GM12878 (cell line): Measurements from ENCODE around the gene PEX11A. TPM values are rescaled to one million over a fixed set of nuclear protein-coding genes. Genes with fewer than 3 reads are reported as not detected.

ENCODE experiments used
- ATAC-seq: fragments of 200-7000 bp; cut with Tn5 transposase; 3 replicates; pipeline ENCODE4 v1.9.1; 2020; ENCODE audit warnings: mild to moderate bottlenecking, moderate library complexity
- BruUV-seq: library from RNA; stranded (reverse); fragments of 400-500 nt; replicated peaks from 2 replicates; lab custom pipeline; 2021; lab: Mats Ljungman, UMichigan
- CTCF ChIA-PET: fragments of 300-600 bp; sonication (Branson Sonifier 250); formaldehyde crosslinking; extraction: SDS; loops from one replicate; lab custom pipeline; 2021; ENCODE audit warnings: inconsistent platforms; lab: Yijun Ruan, JAX
- POLR2A ChIA-PET: fragments of 350-600 bp; formaldehyde crosslinking; extraction: SDS; loops from one replicate; lab custom pipeline; 2021; ENCODE audit warnings: inconsistent platforms; lab: Charles Lee
- RAD21 ChIA-PET: fragments of 300-600 bp; sonication (Branson Sonifier 250); formaldehyde crosslinking; loops from one replicate; lab custom pipeline; 2023; ENCODE audit warnings: antibody characterized with exemption; ENCODE audit not compliant: unreplicated experiment; lab: Charles Lee
- SMC1A ChIA-PET: fragments of 300-600 bp; sonication (Branson Sonifier 250); formaldehyde crosslinking; loops from one replicate; lab custom pipeline; 2023; ENCODE audit not compliant: unreplicated experiment, uncharacterized antibody; lab: Charles Lee
- DNase-seq: peaks from one replicate; pipeline ENCODE4 v3.0.0-alpha.2; 2011; ENCODE audit warnings: low read depth, low spot score
- FAIRE-seq: peaks from 3 replicates; lab custom pipeline; 2011; peaks lifted over from hg19 to GRCh38; lab: Jason Lieb, UNC
- H2AFZ ChIP-seq: 2 replicates; pipeline ENCODE4 v1.6.0; 2011; ENCODE audit warnings: low read depth, low read length, control low read depth; ENCODE audit not compliant: control insufficient read depth
- H3K27ac ChIP-seq: 2 replicates; pipeline ENCODE4 v1.5.1; 2011; ENCODE audit warnings: control low read depth; ENCODE audit not compliant: control insufficient read depth, insufficient read depth
- H3K27me3 ChIP-seq, 2 experiments: replicated peaks in 1 of 2; 2 replicates each; pipeline versions ENCODE4 v1.6.0 to v1.6.1; 2011; ENCODE audit warnings: low read length in 1 of 2; ENCODE audit not compliant: control insufficient read depth in 2 of 2, insufficient read depth in 2 of 2
- H3K36me3 ChIP-seq, 2 experiments: 2 replicates each; pipeline ENCODE4 v1.5.1; 2011; ENCODE audit warnings: low read length in 1 of 2; ENCODE audit not compliant: control insufficient read depth in 2 of 2, insufficient read depth in 2 of 2
- H3K4me1 ChIP-seq: 2 replicates; pipeline ENCODE4 v1.6.1; 2011; ENCODE audit warnings: mild to moderate bottlenecking, low read length, moderate library complexity, mixed read lengths; ENCODE audit not compliant: control insufficient read depth, insufficient read depth
- H3K4me2 ChIP-seq: 2 replicates; pipeline ENCODE4 v1.6.0; 2011; ENCODE audit warnings: control low read depth; ENCODE audit not compliant: control insufficient read depth, insufficient read depth
- H3K4me3 ChIP-seq: fragments of 200-600 bp; sonication (generic); 2 replicates; pipeline ENCODE4 v1.5.1; 2016
- H3K79me2 ChIP-seq: 2 replicates; pipeline ENCODE4 v1.6.0; 2011; ENCODE audit warnings: low read length; ENCODE audit not compliant: control insufficient read depth, insufficient read depth
- H3K9ac ChIP-seq: 2 replicates; pipeline ENCODE4 v1.8.0; 2011; ENCODE audit warnings: low read length, control low read depth, mixed read lengths; ENCODE audit not compliant: control insufficient read depth, insufficient read depth
- H3K9me3 ChIP-seq: replicated peaks from 3 replicates; pipeline ENCODE4 v1.5.1; 2011; ENCODE audit warnings: mild to moderate bottlenecking, low read length; ENCODE audit not compliant: control insufficient read depth, insufficient read depth
- H4K20me1 ChIP-seq: 2 replicates; pipeline ENCODE4 v1.6.0; 2011; ENCODE audit not compliant: control insufficient read depth, insufficient read depth
- IKZF2 ChIP-seq, 2 experiments: fragments of 450-650 bp; IDR thresholded peaks; 2 replicates each; pipeline ENCODE4 v1.6.1; 2017; ENCODE audit warnings: mild to moderate bottlenecking in 2 of 2, moderate library complexity in 2 of 2
- KLF5 ChIP-seq: fragments of 450-650 bp; IDR thresholded peaks from 2 replicates; pipeline ENCODE4 v1.6.1; 2014; ENCODE audit warnings: mild to moderate bottlenecking; ENCODE audit not compliant: partially characterized antibody
- POU2F2 ChIP-seq: IDR thresholded peaks from 3 replicates; pipeline ENCODE4 v1.6.1; 2011; ENCODE audit warnings: low read depth, mild to moderate bottlenecking, low read length, borderline replicate concordance
- ZBED1 ChIP-seq: IDR thresholded peaks from 2 replicates; pipeline ENCODE4 v1.6.1; 2016; ENCODE audit warnings: borderline replicate concordance
- WGBS: methylation state at CpG from one replicate; pipeline ENCODE4 v1.1.6; 2016; ENCODE audit warnings: low lambda C conversion rate; ENCODE audit not compliant: insufficient replicate concordance, insufficient coverage; ENCODE audit errors: missing lambda C conversion rate; 5-methylcytosine and 5-hydroxymethylcytosine counted together
- in situ Hi-C: fragments of 300-500 bp; cut with MboI; formaldehyde crosslinking; loops from 9 replicates; pipeline ENCODE4 v1.14.3; 2018; ENCODE audit warnings: mixed read lengths
- intact Hi-C: fragments of 100-400 bp; cut with micrococcal nuclease; formaldehyde crosslinking; loops from one replicate; pipeline ENCODE4 v1.14.2; 2022; ENCODE audit not compliant: unreplicated experiment
- polyA plus RNA-seq, 11 experiments: library from polyadenylated mRNA; depleted of rRNA in 4 of 11; unstranded in 6 of 11; stranded (reverse) in 5 of 11; fragments of >200 nt; fragmentation: Nextera tagmentation in 4 of 11; fragmentation: Illumina TruSeq in 1 of 11; extraction: Ambion mirVana in 4 of 11; extraction: Trizol in 1 of 11; gene quantifications; 1 replicate in 1 of 11; 2 replicates in 10 of 11; pipeline versions ENCODE4 v1.2.1 to v1.2.3, GENCODE V29; 2011 to 2016; ENCODE audit warnings: inconsistent platforms in 2 of 11, missing spikeins in 2 of 11, low read depth in 1 of 11
- total RNA-seq, 4 experiments: library from RNA; depleted of rRNA in 3 of 4; stranded (reverse); fragments of >200 nt in 3 of 4; fragmentation: Illumina TruSeq in 1 of 4; extraction: Trizol in 1 of 4; gene quantifications; 2 replicates each; pipeline versions ENCODE4 v1.2.1 to v1.2.3, GENCODE V29; 2013 to 2021
- TF ChIP-seq, protein P1 (sequence below): fragments of 450-650 bp; formaldehyde crosslinking; IDR thresholded peaks from 2 replicates; pipeline ENCODE4 v1.5.0; 2022; ENCODE audit warnings: mild to moderate bottlenecking, missing genetic modification characterization

Gene PEX11A
- total and polyA plus RNA-seq, 10 of the 15 experiments (the other 5 are each of a cell fraction or from before 2014, with no cell fraction given): 1.4 to 2.8 (median 2.0) TPM

DNA sequence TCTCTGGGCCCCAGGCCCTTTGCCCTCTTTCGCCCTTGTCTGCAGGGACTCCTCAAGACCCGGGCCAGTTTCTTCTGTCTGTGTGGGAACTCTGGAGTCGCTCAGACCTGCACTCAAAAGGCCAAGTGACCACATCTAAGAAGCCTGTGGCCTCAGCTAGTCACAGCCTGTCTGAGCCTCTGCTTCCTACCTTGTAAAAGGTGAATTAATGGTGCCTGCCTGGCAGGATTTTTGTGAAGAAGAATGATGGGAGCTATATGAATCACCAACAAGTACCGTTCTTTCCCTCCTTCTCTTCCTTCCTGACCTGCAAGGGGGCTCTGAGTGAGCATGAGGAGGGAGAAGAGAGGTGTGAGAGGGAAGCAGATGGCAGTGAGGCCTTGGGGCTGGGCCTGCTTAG lies 18.9 kb downstream of the PEX11A start:
- no TSS peak for BruUV-seq
- ChIA-PET RAD21 (interaction anchor here (1.5 kb wide), 1 partner anchor 203 kb away, joined by 4 read pairs; no protein-coding TSS in a partner anchor), CTCF (no interaction called here), SMC1A (no interaction called here), POLR2A (no interaction called here)
- TF ChIP-seq IKZF2 (IDR thresholded peaks at IDR 0.05) (no peak), KLF5 (no peak), ZBED1 (no peak), POU2F2 (no peak)
- TF ChIP-seq, protein P1, sequence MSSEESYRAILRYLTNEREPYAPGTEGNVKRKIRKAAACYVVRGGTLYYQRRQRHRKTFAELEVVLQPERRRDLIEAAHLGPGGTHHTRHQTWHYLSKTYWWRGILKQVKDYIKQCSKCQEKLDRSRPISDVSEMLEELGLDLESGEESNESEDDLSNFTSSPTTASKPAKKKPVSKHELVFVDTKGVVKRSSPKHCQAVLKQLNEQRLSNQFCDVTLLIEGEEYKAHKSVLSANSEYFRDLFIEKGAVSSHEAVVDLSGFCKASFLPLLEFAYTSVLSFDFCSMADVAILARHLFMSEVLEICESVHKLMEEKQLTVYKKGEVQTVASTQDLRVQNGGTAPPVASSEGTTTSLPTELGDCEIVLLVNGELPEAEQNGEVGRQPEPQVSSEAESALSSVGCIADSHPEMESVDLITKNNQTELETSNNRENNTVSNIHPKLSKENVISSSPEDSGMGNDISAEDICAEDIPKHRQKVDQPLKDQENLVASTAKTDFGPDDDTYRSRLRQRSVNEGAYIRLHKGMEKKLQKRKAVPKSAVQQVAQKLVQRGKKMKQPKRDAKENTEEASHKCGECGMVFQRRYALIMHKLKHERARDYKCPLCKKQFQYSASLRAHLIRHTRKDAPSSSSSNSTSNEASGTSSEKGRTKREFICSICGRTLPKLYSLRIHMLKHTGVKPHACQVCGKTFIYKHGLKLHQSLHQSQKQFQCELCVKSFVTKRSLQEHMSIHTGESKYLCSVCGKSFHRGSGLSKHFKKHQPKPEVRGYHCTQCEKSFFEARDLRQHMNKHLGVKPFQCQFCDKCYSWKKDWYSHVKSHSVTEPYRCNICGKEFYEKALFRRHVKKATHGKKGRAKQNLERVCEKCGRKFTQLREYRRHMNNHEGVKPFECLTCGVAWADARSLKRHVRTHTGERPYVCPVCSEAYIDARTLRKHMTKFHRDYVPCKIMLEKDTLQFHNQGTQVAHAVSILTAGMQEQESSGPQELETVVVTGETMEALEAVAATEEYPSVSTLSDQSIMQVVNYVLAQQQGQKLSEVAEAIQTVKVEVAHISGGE (CRISPR knock-in tag): no peak
- FAIRE-seq (no peak), ATAC-seq (no peak), DNase-seq (no peak)
- intact Hi-C loops: no loop called here
- H3K4me3 ChIP-seq: no peak overlapping the region
- no peak overlapping the region for H3K4me2 ChIP-seq
- no peaks in the 10 kb centered on the region for H3K36me3 ChIP-seq
- 0% methylated on average over 3 of the region's 4 CpGs for WGBS
- no peaks in the 10 kb centered on the region for H3K79me2 ChIP-seq
- no peaks in the 10 kb centered on the region for H3K27me3 ChIP-seq
- no peaks in the 10 kb centered on the region for H4K20me1 ChIP-seq
- H3K4me1 ChIP-seq: no peaks in the 10 kb centered on the region
- no peak overlapping the region for H3K9ac ChIP-seq
- no peaks in the 10 kb centered on the region for H3K9me3 ChIP-seq
- H3K27ac ChIP-seq: no peak overlapping the region
- in situ Hi-C loops: no loop called here
- no peak overlapping the region for H2AFZ ChIP-seq
